Sigmoid colon (tissue), 7 donors: ENCODE measurements around the gene SEC61G. TPM values are rescaled to one million over a fixed set of nuclear protein-coding genes. Genes with fewer than 3 reads are reported as not detected.

ENCODE experiments used
- DNase-seq: peaks from one replicate; pipeline ENCODE4 v3.0.0-alpha.2; 2019
- H3K27ac ChIP-seq, 4 donors: fragments of 200-600 bp; sonication (generic); one replicate each; pipeline ENCODE4 v1.5.1; 2016 to 2019; ENCODE audit warnings: mild to moderate bottlenecking in 1 of 4
- H3K27me3 ChIP-seq, 3 donors: fragments of 200-600 bp; sonication (generic); one replicate each; pipeline ENCODE4 v1.5.1; 2019; ENCODE audit warnings: mild to moderate bottlenecking in 1 of 3
- H3K36me3 ChIP-seq, 4 donors: fragments of 200-600 bp; sonication (generic); one replicate each; pipeline ENCODE4 v1.5.1; 2016 to 2019
- H3K4me1 ChIP-seq, 4 donors: fragments of 200-600 bp; sonication (generic); one replicate each; pipeline ENCODE4 v1.5.1; 2017 to 2019
- H3K4me3 ChIP-seq, 4 donors: fragments of 200-600 bp; sonication (generic); one replicate each; pipeline ENCODE4 v1.5.1; 2017 to 2019; ENCODE audit warnings: mild to moderate bottlenecking in 2 of 4, moderate library complexity in 1 of 4
- H3K9me3 ChIP-seq, 4 donors: fragments of 200-600 bp in 3 of 4; sonication (generic) in 3 of 4; one replicate each; pipeline versions ENCODE4 v1.5.1 to v1.6.1; 2013 to 2019
- EP300 ChIP-seq, 4 donors: sonication (generic); formaldehyde crosslinking; IDR thresholded peaks; one replicate each; pipeline ENCODE4 v1.6.1; 2017; ENCODE audit warnings: antibody characterized with exemption in 4 of 4
- POLR2A ChIP-seq, 2 donors: fragments of 450-650 bp; IDR thresholded peaks; one replicate each; pipeline ENCODE4 v1.6.1; 2016; ENCODE audit warnings: antibody characterized with exemption in 2 of 2, mild to moderate bottlenecking in 2 of 2, moderate library complexity in 2 of 2
- POLR2AphosphoS5 ChIP-seq, 4 donors: sonication (generic); formaldehyde crosslinking; IDR thresholded peaks; one replicate each; pipeline ENCODE4 v1.6.1; 2017; ENCODE audit warnings: antibody characterized with exemption in 4 of 4
- WGBS, 2 donors: extraction: QIAGEN DNeasy Blood & Tissue Kit; methylation state at CpG; one replicate each; pipeline ENCODE4 v1.1.7; 2013; 5-methylcytosine and 5-hydroxymethylcytosine counted together
- intact Hi-C: fragments of 100-400 bp; cut with DNase I; formaldehyde crosslinking; loops from one replicate; pipeline ENCODE4 v1.15.1; 2023
- polyA plus RNA-seq, 3 donors: library from polyadenylated mRNA; stranded (reverse); fragments of 200-250 nt; gene quantifications; one replicate each; pipeline ENCODE4 v1.2.3, GENCODE V29; 2013
- total RNA-seq, 4 donors: library from RNA; depleted of rRNA; stranded (reverse); fragments of >200 nt; gene quantifications; one replicate each; pipeline ENCODE4 v1.1.0, GENCODE V29; 2016
- TF ChIP-seq, protein P1 (sequence below), 4 experiments: fragments of 450-650 bp in 3 of 4; fragments of 200-600 bp in 1 of 4; IDR thresholded peaks; one replicate each; pipeline ENCODE4 v1.5.1; 2016 to 2019; ENCODE audit warnings: antibody characterized with exemption in 4 of 4, mild to moderate bottlenecking in 3 of 4, moderate library complexity in 2 of 4
- donor health status: healthy with polysubstance abuse.
- donor health status: Bipolar disorder and iron deficiency.
- donor health status: healthy.

The SEC61G gene
- total and polyA plus RNA-seq, 7 donors, result 231 to 771 (median 451) TPM

DNA sequence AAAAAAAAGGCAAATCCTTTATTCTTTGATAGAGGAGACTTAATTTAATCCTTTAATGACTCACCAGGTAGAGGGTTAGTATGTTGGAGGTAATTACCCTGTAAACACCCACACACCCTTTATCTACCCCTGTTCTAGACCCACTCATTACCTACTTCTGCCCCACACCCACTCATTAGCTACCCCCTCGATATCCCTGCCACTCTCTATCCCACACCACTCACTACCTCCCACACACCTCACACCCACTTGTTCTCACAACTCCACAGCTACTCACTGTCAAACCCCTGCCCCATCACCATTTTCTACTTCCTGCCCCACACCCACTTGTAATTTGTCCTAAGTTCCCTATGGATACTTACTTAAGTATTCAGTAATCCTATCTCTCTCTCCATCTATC lies 49.7 kb downstream of the SEC61G start:
- DNase-seq, result no peak
- Histone ChIP-seq H3K27me3 (no peaks in the 10 kb centered on the region), H3K36me3 (no peaks in the 10 kb centered on the region), H3K27ac (no peak overlapping the region), H3K4me1 (no peaks in the 10 kb centered on the region), H3K4me3 (no peak overlapping the region), H3K9me3 (peaks cover 0 to 1% (median 0%) of the 10 kb centered on the region in 4 donors)
- intact Hi-C loops, result no loop called here
- no peak for TF ChIP-seq EP300 (IDR thresholded peaks at IDR 0.05)
- no peak for TF ChIP-seq POLR2A (IDR thresholded peaks at IDR 0.05)
- TF ChIP-seq, protein P1, sequence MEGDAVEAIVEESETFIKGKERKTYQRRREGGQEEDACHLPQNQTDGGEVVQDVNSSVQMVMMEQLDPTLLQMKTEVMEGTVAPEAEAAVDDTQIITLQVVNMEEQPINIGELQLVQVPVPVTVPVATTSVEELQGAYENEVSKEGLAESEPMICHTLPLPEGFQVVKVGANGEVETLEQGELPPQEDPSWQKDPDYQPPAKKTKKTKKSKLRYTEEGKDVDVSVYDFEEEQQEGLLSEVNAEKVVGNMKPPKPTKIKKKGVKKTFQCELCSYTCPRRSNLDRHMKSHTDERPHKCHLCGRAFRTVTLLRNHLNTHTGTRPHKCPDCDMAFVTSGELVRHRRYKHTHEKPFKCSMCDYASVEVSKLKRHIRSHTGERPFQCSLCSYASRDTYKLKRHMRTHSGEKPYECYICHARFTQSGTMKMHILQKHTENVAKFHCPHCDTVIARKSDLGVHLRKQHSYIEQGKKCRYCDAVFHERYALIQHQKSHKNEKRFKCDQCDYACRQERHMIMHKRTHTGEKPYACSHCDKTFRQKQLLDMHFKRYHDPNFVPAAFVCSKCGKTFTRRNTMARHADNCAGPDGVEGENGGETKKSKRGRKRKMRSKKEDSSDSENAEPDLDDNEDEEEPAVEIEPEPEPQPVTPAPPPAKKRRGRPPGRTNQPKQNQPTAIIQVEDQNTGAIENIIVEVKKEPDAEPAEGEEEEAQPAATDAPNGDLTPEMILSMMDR (IDR thresholded peaks at IDR 0.05), result no peak
- TF ChIP-seq POLR2AphosphoS5 (IDR thresholded peaks at IDR 0.05), result no peak
- WGBS, 2 donors, result 63 to 79% methylated on average over 1 of the region's 1 CpG

DNA sequence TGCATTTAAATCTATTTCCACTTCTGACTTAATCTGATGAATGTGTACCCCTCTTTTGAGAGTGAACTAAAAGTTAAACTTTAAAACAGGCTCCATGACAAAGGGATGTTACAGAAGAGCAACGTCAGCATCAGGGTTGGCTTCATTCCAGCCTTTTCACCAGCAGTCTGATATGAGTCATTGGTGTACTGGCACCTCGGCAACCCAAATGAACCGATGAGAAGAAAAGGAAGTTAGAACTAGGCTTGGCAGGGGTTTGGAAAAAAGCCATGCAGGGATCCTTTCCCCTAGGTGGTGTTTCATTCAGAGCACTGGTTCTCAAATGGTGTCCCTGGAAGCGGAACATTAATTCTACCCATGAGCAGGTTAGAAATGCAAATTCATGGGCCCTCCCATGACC lies 53.6 kb downstream of the SEC61G start:
- H3K36me3 ChIP-seq, result no peaks in the 10 kb centered on the region
- no peak overlapping the region for H3K4me3 ChIP-seq
- TF ChIP-seq POLR2A (IDR thresholded peaks at IDR 0.05) (no peak), POLR2AphosphoS5 (IDR thresholded peaks at IDR 0.05) (no peak)
- TF ChIP-seq, protein P1 (IDR thresholded peaks at IDR 0.05), result no peak
- DNase-seq, result no peak
- intact Hi-C loops, result no loop called here
- 30 to 57% methylated on average over 4 of the region's 4 CpGs for WGBS, 2 donors
- no peaks in the 10 kb centered on the region for H3K4me1 ChIP-seq
- H3K27me3 ChIP-seq, result no peaks in the 10 kb centered on the region
- peaks cover 0 to 1% (median 0%) of the 10 kb centered on the region in 4 donors for H3K9me3 ChIP-seq
- no peak overlapping the region for H3K27ac ChIP-seq

DNA sequence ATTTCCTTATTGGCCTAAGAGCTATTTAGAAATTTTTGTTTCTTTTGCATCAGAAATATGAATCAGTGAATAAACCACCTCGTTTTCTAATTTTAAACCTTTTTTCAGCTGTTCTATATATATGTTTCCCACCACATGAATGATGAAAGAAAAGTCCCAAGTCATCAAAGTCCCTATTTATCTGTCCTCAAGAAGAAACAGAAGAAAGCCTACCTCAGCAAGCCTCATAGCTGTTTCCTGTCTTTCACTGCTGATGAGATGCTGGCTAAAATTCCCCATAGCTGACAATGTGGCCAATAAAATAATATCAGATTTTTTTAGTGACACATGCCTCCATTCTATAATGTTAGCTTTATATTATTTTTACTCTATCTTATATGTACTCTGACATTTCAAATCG lies 54.2 kb downstream of the SEC61G start:
- no peaks in the 10 kb centered on the region for H3K36me3 ChIP-seq
- H3K4me1 ChIP-seq, result no peaks in the 10 kb centered on the region
- H3K9me3 ChIP-seq, result peaks cover 0 to 1% (median 0%) of the 10 kb centered on the region in 4 donors
- intact Hi-C loops, result no loop called here
- WGBS, 2 donors, result 45 to 55% methylated on average over 2 of the region's 2 CpGs
- H3K27ac ChIP-seq, result no peak overlapping the region
- H3K27me3 ChIP-seq, result no peaks in the 10 kb centered on the region
- TF ChIP-seq, protein P1 (IDR thresholded peaks at IDR 0.05), result no peak
- no peak for TF ChIP-seq POLR2A (IDR thresholded peaks at IDR 0.05)
- no peak for TF ChIP-seq POLR2AphosphoS5 (IDR thresholded peaks at IDR 0.05)
- TF ChIP-seq EP300 (IDR thresholded peaks at IDR 0.05), result no peak
- no peak for DNase-seq
- H3K4me3 ChIP-seq, result no peak overlapping the region

Other genes starting within 250 kb of the SEC61G start
- 1 to 10 TPM; 1.3 to 3.6 (median 2.0) TPM for gene VSTM2A, start 216.8 kb downstream of the SEC61G start, total RNA-seq
- under 1 TPM in 2 of 3 donors, not detected in 1; 0.58 to 0.60 TPM for gene VSTM2A, start 216.8 kb downstream of the SEC61G start, polyA plus RNA-seq